HepG2 (cell line): ENCODE results near the gene GUCY1A2. TPM values are rescaled to one million over a fixed set of nuclear protein-coding genes. Genes with fewer than 3 reads are reported as not detected.

Experiments
- ATAC-seq: fragments of 200-7000 bp; cut with Tn5 transposase; 3 replicates; pipeline ENCODE4 v1.9.1; 2020; ENCODE audit warnings: mild to moderate bottlenecking, moderate library complexity
- BruUV-seq: library from RNA; stranded (reverse); fragments of 400-500 nt; replicated peaks from 2 replicates; lab custom pipeline; 2021; lab: Mats Ljungman, UMichigan
- CTCF ChIA-PET: fragments of 300-600 bp; formaldehyde crosslinking; extraction: SDS; loops from one replicate; lab custom pipeline; 2021; ENCODE audit warnings: low total read pairs, inconsistent platforms, low intra/inter-chr PET ratio; lab: Yijun Ruan, JAX
- POLR2A ChIA-PET: fragments of 350-600 bp; sonication (Branson Sonifier 250); formaldehyde crosslinking; loops from one replicate; lab custom pipeline; 2020; ENCODE audit warnings: antibody characterized with exemption, inconsistent platforms; lab: Yijun Ruan, JAX
- DNase-seq: peaks from one replicate; pipeline ENCODE4 v3.0.0-alpha.2; 2015; ENCODE audit warnings: low spot score
- FAIRE-seq: peaks from 3 replicates; lab custom pipeline; 2011; peaks lifted over from hg19 to GRCh38; lab: Jason Lieb, UNC
- H2AFZ ChIP-seq: one replicate; pipeline ENCODE4 v1.6.1; 2011; ENCODE audit warnings: low read length, inconsistent platforms
- H3K27ac ChIP-seq: fragments of 300-600 bp; 3 replicates; pipeline ENCODE4 v1.8.0; 2011; ENCODE audit warnings: mixed run types, mild to moderate bottlenecking, mixed read lengths, low read length, inconsistent platforms; ENCODE audit not compliant: insufficient read depth; ENCODE audit errors: extremely low read length
- H3K27me3 ChIP-seq, 2 experiments: fragments of 200-600 bp in 1 of 2; 2 replicates in 1 of 2; 3 replicates in 1 of 2; pipeline versions ENCODE4 v1.6.0 to v1.8.0; 2011; ENCODE audit warnings: low read length in 2 of 2, mild to moderate bottlenecking in 2 of 2, moderate library complexity in 2 of 2, inconsistent platforms in 1 of 2; ENCODE audit not compliant: insufficient read depth in 2 of 2, control insufficient read depth in 1 of 2
- H3K36me3 ChIP-seq, 2 experiments: fragments of 200-600 bp in 1 of 2; replicated peaks in 1 of 2; 2 replicates in 1 of 2; 3 replicates in 1 of 2; pipeline versions ENCODE4 v1.5.1 to v1.8.0; 2011; ENCODE audit warnings: low read length in 2 of 2, inconsistent platforms in 1 of 2; ENCODE audit not compliant: insufficient read depth in 2 of 2, control insufficient read depth in 1 of 2
- H3K4me1 ChIP-seq: 2 replicates; pipeline ENCODE4 v1.5.1; 2012; ENCODE audit warnings: low read length, inconsistent platforms; ENCODE audit not compliant: insufficient read depth
- H3K4me2 ChIP-seq: 2 replicates; pipeline ENCODE4 v1.6.0; 2011; ENCODE audit warnings: low read depth, low read length, inconsistent platforms
- H3K4me3 ChIP-seq, 3 experiments: fragments of 200-600 bp in 1 of 3; sonication (generic), shearing (Covaris generic) in 1 of 3; replicated peaks in 1 of 3; 2 replicates each; pipeline ENCODE4 v1.5.1; 2011 to 2016; ENCODE audit warnings: low read length in 3 of 3, inconsistent platforms in 2 of 3, low read depth in 2 of 3, mild to moderate bottlenecking in 2 of 3, control low read depth in 1 of 3, mixed read lengths in 1 of 3; ENCODE audit not compliant: insufficient read depth in 1 of 3
- H3K79me2 ChIP-seq: one replicate; pipeline ENCODE4 v1.6.1; 2011; ENCODE audit warnings: low read length, inconsistent platforms; ENCODE audit not compliant: insufficient read depth
- H3K9ac ChIP-seq: 2 replicates; pipeline ENCODE4 v1.6.0; 2011; ENCODE audit warnings: mild to moderate bottlenecking, low read depth, low read length, inconsistent platforms; ENCODE audit not compliant: insufficient read depth
- H3K9me3 ChIP-seq: 2 replicates; pipeline ENCODE4 v1.5.1; 2012; ENCODE audit warnings: mild to moderate bottlenecking, low read length
- H4K20me1 ChIP-seq: 2 replicates; pipeline ENCODE4 v1.6.0; 2011; ENCODE audit warnings: inconsistent platforms, mild to moderate bottlenecking, low read length, moderate library complexity; ENCODE audit not compliant: insufficient read depth
- CEBPB ChIP-seq: IDR thresholded peaks from 2 replicates; pipeline ENCODE4 v1.6.1; 2011; ENCODE audit warnings: low read depth, low read length, improper control_type of control experiment, borderline replicate concordance
- DMAP1 ChIP-seq: IDR thresholded peaks from 2 replicates; pipeline ENCODE4 v1.6.1; 2016
- E2F5 ChIP-seq: sonication (generic); formaldehyde crosslinking; conservative IDR thresholded peaks from 2 replicates; pipeline ENCODE4 v1.4.0; 2020; ENCODE audit warnings: missing genetic modification reagents
- GRHL1 ChIP-seq: sonication (generic); formaldehyde crosslinking; conservative IDR thresholded peaks from 2 replicates; pipeline ENCODE4 v1.8.0; 2022; ENCODE audit warnings: missing genetic modification reagents
- HMG20B ChIP-seq: conservative IDR thresholded peaks from 2 replicates; pipeline ENCODE4 v1.6.1; 2016; ENCODE audit warnings: missing genetic modification reagents, missing compliant biosample characterization
- MLX ChIP-seq: IDR thresholded peaks from 2 replicates; pipeline ENCODE4 v1.6.1; 2016
- ONECUT2 ChIP-seq: sonication (generic); formaldehyde crosslinking; IDR thresholded peaks from 2 replicates; pipeline ENCODE4 v1.4.0; 2020; ENCODE audit warnings: missing genetic modification reagents
- RBAK ChIP-seq: sonication (generic); formaldehyde crosslinking; IDR thresholded peaks from 2 replicates; pipeline ENCODE4 v1.5.1; 2020; ENCODE audit warnings: mild to moderate bottlenecking, missing genetic modification reagents
- SNAPC2 ChIP-seq: sonication (generic); formaldehyde crosslinking; IDR thresholded peaks from 2 replicates; pipeline ENCODE4 v1.8.1; 2022; ENCODE audit warnings: mild to moderate bottlenecking, missing genetic modification reagents
- SP2 ChIP-seq: sonication (generic); formaldehyde crosslinking; IDR thresholded peaks from 2 replicates; pipeline ENCODE4 v1.5.1; 2020; ENCODE audit warnings: mild to moderate bottlenecking, missing genetic modification reagents
- SRSF1 ChIP-seq: fragments of 200-400 bp; formaldehyde crosslinking; optimal IDR thresholded peaks from 2 replicates; pipeline ENCODE3; 2017; ENCODE audit warnings: mild to moderate bottlenecking, low read depth, low read length, moderate library complexity
- TAF1 ChIP-seq: sonication (generic); formaldehyde crosslinking; IDR thresholded peaks from 2 replicates; pipeline ENCODE4 v1.4.0; 2020; ENCODE audit warnings: missing genetic modification reagents
- ZBTB7B ChIP-seq: sonication (generic); formaldehyde crosslinking; IDR thresholded peaks from 2 replicates; pipeline ENCODE4 v1.4.0; 2020; ENCODE audit warnings: missing genetic modification reagents
- WGBS: methylation state at CpG from one replicate; pipeline ENCODE4 v1.1.6; 2017; ENCODE audit warnings: low lambda C conversion rate; 5-methylcytosine and 5-hydroxymethylcytosine counted together
- in situ Hi-C: cut with HindIII; loops from 2 replicates; pipeline ENCODE4 v1.10.0; 2017; ENCODE audit warnings: low pct_unique_long_range_greater_than_20kb; ENCODE audit not compliant: extremely low pct_ligation_motif_present
- intact Hi-C: fragments of 100-400 bp; cut with micrococcal nuclease; formaldehyde crosslinking; loops from one replicate; pipeline ENCODE4 v1.10.0; 2022; ENCODE audit not compliant: unreplicated experiment
- polyA plus RNA-seq, 8 experiments: library from polyadenylated mRNA; depleted of rRNA in 3 of 8; stranded (reverse) in 7 of 8; unstranded in 1 of 8; fragments of >200 nt; fragmentation: Illumina TruSeq in 4 of 8; extraction: Trizol in 4 of 8; gene quantifications; 2 replicates each; pipeline versions ENCODE4 v1.2.1 to v1.2.3, GENCODE V29; 2011 to 2016; ENCODE audit warnings: low read depth in 4 of 8, missing spikeins in 1 of 8, mixed read lengths in 1 of 8; ENCODE audit not compliant: insufficient read depth in 1 of 8
- total RNA-seq, 5 experiments: library from RNA; depleted of rRNA; stranded (reverse); fragments of >200 nt; fragmentation: Illumina TruSeq; extraction: Trizol; gene quantifications; 2 replicates each; pipeline ENCODE4 v1.2.3, GENCODE V29; 2016; ENCODE audit warnings: low read depth in 1 of 5
- TF ChIP-seq, protein P1 (sequence below): IDR thresholded peaks from 2 replicates; pipeline ENCODE4 v1.4.0; 2020; ENCODE audit warnings: mild to moderate bottlenecking, missing genetic modification reagents

GUCY1A2 gene
- total and polyA plus RNA-seq, 2 of the 13 experiments (the other 11 are each of a cell fraction or from before 2014, with no cell fraction given): 0.01 to 0.07 TPM

DNA sequence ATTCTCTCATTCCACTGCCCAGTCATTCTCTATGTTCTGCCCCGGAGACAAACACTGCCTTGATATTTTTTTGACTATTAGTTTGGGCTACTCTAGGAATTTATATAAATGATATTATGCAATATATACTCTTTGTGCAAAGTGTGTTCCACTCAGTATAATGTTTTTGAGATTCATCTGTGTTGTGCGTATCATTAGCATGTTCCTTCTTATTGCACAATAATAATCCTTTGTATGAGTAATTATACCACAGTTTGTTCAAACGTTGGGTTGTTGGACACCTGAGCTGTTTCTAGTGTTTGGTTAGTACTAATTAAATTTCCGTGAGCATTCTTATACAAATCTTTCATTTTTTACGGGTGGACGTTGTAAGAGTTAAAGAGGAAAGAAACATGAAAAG is 390.6 kb downstream of the GUCY1A2 start:
- peaks cover 80% of the 10 kb centered on the region for H3K9me3 ChIP-seq
- WGBS: 21% methylated on average over 6 of the region's 6 CpGs
- H3K36me3 ChIP-seq: no peaks in the 10 kb centered on the region
- H3K79me2 ChIP-seq: no peaks in the 10 kb centered on the region
- TF ChIP-seq SRSF1 (no peak), TAF1 (CRISPR knock-in tag) (no peak), CEBPB (peak; percentile 47; the same call in 1 of the 2 replicates), ONECUT2 (CRISPR knock-in tag) (no peak)
- no TSS peak for BruUV-seq
- no peak overlapping the region for H3K4me3 ChIP-seq
- no peaks in the 10 kb centered on the region for H3K27me3 ChIP-seq
- ChIA-PET POLR2A (no interaction called here), CTCF (no interaction called here)
- in situ Hi-C loops: no loop called here
- no peak overlapping the region for H2AFZ ChIP-seq
- H3K9ac ChIP-seq: no peak overlapping the region
- H3K4me1 ChIP-seq: no peaks in the 10 kb centered on the region
- no peak for FAIRE-seq
- H4K20me1 ChIP-seq: no peaks in the 10 kb centered on the region
- ATAC-seq: no peak
- H3K27ac ChIP-seq: no peak overlapping the region
- no peak for DNase-seq
- intact Hi-C loops: no loop called here
- no peak overlapping the region for H3K4me2 ChIP-seq

DNA sequence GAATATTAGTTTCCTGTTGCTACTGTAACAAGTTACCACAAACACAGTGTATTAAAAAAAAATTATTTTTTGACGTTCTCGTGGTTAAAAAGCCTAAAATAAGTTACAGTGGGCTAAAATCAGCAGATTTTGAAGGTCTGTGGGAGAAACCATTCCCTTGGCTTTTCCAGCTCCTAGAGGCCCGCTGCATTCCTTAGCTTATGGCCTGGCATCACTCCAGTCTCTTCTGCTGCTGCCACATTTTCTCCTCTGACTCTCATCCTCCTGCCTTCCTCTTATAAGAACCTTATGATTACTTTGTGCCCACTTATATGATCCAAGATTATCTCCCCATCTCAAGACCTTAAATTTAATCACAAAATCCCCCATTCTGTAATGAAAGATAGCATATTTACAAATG is 392.7 kb downstream of the GUCY1A2 start:
- Histone ChIP-seq H3K9ac (no peak overlapping the region), H2AFZ (no peak overlapping the region), H3K4me3 (no peak overlapping the region), H3K4me2 (no peak overlapping the region), H3K79me2 (no peaks in the 10 kb centered on the region), H3K4me1 (no peaks in the 10 kb centered on the region), H4K20me1 (no peaks in the 10 kb centered on the region), H3K27me3 (no peaks in the 10 kb centered on the region), H3K36me3 (no peaks in the 10 kb centered on the region), H3K27ac (no peak overlapping the region), H3K9me3 (peaks cover 70% of the 10 kb centered on the region)
- intact Hi-C loops: no loop called here
- in situ Hi-C loops: no loop called here
- ChIA-PET CTCF (no interaction called here), POLR2A (no interaction called here)
- whole genome bisulfite sequencing: 7% methylated on average over 3 of the region's 3 CpGs
- BruUV-seq: no TSS peak
- FAIRE-seq (no peak), DNase-seq (no peak), ATAC-seq (no peak)
- no peak for TF ChIP-seq HMG20B (CRISPR knock-in tag)
- no peak for TF ChIP-seq DMAP1 (CRISPR knock-in tag)
- TF ChIP-seq, protein P1, sequence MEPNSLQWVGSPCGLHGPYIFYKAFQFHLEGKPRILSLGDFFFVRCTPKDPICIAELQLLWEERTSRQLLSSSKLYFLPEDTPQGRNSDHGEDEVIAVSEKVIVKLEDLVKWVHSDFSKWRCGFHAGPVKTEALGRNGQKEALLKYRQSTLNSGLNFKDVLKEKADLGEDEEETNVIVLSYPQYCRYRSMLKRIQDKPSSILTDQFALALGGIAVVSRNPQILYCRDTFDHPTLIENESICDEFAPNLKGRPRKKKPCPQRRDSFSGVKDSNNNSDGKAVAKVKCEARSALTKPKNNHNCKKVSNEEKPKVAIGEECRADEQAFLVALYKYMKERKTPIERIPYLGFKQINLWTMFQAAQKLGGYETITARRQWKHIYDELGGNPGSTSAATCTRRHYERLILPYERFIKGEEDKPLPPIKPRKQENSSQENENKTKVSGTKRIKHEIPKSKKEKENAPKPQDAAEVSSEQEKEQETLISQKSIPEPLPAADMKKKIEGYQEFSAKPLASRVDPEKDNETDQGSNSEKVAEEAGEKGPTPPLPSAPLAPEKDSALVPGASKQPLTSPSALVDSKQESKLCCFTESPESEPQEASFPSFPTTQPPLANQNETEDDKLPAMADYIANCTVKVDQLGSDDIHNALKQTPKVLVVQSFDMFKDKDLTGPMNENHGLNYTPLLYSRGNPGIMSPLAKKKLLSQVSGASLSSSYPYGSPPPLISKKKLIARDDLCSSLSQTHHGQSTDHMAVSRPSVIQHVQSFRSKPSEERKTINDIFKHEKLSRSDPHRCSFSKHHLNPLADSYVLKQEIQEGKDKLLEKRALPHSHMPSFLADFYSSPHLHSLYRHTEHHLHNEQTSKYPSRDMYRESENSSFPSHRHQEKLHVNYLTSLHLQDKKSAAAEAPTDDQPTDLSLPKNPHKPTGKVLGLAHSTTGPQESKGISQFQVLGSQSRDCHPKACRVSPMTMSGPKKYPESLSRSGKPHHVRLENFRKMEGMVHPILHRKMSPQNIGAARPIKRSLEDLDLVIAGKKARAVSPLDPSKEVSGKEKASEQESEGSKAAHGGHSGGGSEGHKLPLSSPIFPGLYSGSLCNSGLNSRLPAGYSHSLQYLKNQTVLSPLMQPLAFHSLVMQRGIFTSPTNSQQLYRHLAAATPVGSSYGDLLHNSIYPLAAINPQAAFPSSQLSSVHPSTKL: no peak
- no peak for TF ChIP-seq ZBTB7B (CRISPR knock-in tag)
- no peak for TF ChIP-seq MLX (CRISPR knock-in tag)
- TF ChIP-seq RBAK (CRISPR knock-in tag): no peak
- TF ChIP-seq SNAPC2 (CRISPR knock-in tag): no peak
- no peak for TF ChIP-seq E2F5 (CRISPR knock-in tag)
- TF ChIP-seq SP2 (CRISPR knock-in tag): no peak
- TF ChIP-seq GRHL1: no peak
